Measurements from ENCODE around the gene PCSK6.
A peak's percentile ranks its signal among the peaks of the same experiment; 100 is the strongest.
"Not testable (repeated sequence)": the region's sequence is repeated elsewhere in the genome, so short reads cannot be mapped to it uniquely, and the experiment has no call there.

The PCSK6 gene

DNA sequence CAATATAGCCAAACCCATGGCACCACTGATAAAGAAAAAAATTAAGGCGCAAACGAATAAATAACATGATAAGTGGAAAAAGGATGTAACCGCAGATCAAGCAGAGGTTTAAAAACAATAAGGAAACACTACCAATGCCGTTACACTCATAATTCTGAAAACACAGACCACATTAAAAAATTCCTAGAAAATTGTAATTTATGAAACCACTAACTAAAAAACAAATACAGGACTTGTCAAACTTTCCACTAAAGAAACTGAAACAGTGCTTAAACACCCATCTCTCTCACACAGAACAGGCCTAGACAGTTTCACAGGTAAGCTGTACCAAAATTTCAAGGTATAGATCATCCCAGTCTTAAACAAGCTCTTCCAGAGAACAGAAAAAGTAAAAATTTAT is 28.4 kb downstream of the PCSK6 start:
- no peak for TF ChIP-seq GATA1 (IDR thresholded peaks at IDR 0.05; ENCODE audit: low read depth, low read length)
- no peak for TF ChIP-seq POLR2A (IDR thresholded peaks at IDR 0.05; ENCODE audit: low read length)
- DNase-seq, result no peak

GRCh38 chr15:101459579-101460300 is 29.8 kb downstream of the PCSK6 start:
- TF ChIP-seq POLR2A (IDR thresholded peaks at IDR 0.05; ENCODE audit: low read length), result no peak
- TF ChIP-seq GATA1 (IDR thresholded peaks at IDR 0.05; ENCODE audit: low read depth, low read length), result no peak
- DNase-seq, result no peak

- TF ChIP-seq POLR2A (IDR thresholded peaks at IDR 0.05; ENCODE audit: low read length), result no peak
- no peak for TF ChIP-seq GATA1 (IDR thresholded peaks at IDR 0.05; ENCODE audit: low read depth, low read length)
- DNase-seq, result no peak
Measured at GRCh38 chr15:101458908-101459578, 30.5 kb downstream of the PCSK6 start.

- DNase-seq, result no peak
Measured at GRCh38 chr15:101458158-101458900, 31.2 kb downstream of the PCSK6 start.

GRCh38 chr15:101457696-101458095 is 31.8 kb downstream of the PCSK6 start:
- no peak for DNase-seq
- no peak for TF ChIP-seq POLR2A (IDR thresholded peaks at IDR 0.05; ENCODE audit: low read length)
- TF ChIP-seq GATA1 (IDR thresholded peaks at IDR 0.05; ENCODE audit: low read depth, low read length), result no peak

More at GRCh38 chr15:101458158-101458900, 31.2 kb downstream of the PCSK6 start:
- TF ChIP-seq GATA1 (IDR thresholded peaks at IDR 0.05; ENCODE audit: low read depth, low read length), result no peak
- TF ChIP-seq POLR2A (IDR thresholded peaks at IDR 0.05; ENCODE audit: low read length), result no peak

DNA sequence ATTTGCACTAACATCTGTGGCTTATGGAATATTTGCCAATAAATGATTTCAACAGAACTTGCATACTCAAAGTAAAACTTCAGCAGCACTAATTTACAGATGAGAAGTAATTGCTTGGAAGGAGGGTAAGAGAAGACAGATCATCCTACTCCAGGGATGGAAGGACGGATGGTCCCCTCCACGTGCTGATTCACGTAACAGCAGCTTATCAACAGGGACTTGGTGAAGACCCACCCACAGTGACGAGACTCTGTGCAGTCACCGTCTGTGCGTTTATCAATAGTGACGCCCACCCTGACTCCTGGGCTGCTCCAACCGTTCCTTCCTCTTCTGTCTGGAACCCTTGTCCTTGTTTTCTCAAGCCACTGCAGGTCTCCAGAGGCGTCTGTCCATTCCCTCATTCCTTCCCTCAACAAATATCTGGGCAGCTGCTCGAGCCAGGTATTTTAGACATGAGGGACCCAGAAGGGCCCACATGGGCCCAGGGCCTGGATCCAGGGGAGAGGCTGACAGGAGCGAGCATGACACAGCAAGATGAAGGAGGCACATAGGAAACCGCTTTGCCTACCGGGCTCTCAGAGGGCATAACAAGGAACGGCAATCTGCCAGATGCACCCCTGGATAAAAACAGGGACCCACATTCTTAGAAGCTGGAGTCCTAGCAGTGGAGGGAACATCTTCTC is 33.3 kb downstream of the PCSK6 start:
- DNase-seq, result peak; percentile 96 to 97
- TF ChIP-seq GATA1 (IDR thresholded peaks at IDR 0.05; ENCODE audit: low read depth, low read length) (no peak), POLR2A (IDR thresholded peaks at IDR 0.05; ENCODE audit: low read length) (peak; percentile 83)

DNA sequence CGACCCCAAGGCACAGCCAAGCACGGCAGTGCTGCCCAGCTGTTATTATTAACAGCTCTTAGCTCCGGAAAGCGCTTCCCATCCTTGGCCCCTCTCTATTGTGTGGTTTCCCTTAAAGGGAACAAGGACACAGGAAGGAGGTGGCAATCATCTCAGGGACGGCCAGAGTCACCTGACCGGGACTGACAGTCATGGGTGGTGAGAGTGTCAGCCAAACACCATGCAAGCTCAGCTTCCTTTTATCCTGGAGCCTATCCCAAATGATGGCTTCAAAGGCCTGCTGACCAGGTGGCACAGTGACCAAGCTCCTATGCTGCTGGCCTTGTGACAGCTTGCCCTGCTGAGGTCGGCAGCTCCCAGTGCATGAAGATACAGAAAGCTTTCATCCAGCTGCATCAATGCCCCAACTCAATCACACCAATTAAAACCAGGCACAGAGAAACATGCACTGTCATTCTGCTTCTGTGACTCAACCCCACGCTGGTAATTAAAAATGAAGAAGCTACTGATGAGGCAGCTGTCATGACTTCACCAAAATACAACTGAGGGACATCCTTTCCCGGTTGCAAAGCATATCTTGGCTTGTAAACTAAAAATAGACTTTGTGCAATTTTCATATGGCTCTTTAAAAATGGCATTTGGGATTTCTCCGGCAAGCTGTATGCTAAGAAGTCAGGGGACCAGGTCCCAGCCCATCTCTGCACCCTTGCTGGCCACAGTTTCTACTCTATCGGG is 34.0 kb downstream of the PCSK6 start:
- TF ChIP-seq POLR2A (IDR thresholded peaks at IDR 0.05; ENCODE audit: low read length) (no peak), GATA1 (IDR thresholded peaks at IDR 0.05; ENCODE audit: low read depth, low read length) (no peak)
- DNase-seq, result peak; percentile 88 to 94

DNA sequence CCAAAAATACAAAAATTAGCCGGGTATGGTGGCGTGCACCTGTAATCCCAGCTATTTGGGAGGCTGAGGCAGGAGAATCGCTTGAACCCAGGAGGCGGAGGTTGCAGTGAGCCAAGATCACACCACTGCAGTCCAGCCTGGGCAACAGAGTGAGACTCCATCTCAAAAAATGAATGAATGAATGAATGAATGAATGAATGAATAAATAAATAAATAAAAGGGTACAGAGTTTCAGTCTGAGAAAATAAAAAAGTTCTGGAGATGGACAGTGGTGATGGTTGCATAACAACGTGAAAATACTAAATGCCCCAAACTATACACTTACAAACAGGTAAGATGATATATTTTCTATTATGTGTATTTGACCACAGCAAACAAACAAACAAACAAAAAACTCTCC is 34.7 kb downstream of the PCSK6 start:
- DNase-seq, result not testable (repeated sequence)

GRCh38 chr15:101454365-101454764 is 35.1 kb downstream of the PCSK6 start:
- TF ChIP-seq GATA1 (IDR thresholded peaks at IDR 0.05; ENCODE audit: low read depth, low read length), result no peak
- TF ChIP-seq POLR2A (IDR thresholded peaks at IDR 0.05; ENCODE audit: low read length), result no peak
- no peak for DNase-seq

DNA sequence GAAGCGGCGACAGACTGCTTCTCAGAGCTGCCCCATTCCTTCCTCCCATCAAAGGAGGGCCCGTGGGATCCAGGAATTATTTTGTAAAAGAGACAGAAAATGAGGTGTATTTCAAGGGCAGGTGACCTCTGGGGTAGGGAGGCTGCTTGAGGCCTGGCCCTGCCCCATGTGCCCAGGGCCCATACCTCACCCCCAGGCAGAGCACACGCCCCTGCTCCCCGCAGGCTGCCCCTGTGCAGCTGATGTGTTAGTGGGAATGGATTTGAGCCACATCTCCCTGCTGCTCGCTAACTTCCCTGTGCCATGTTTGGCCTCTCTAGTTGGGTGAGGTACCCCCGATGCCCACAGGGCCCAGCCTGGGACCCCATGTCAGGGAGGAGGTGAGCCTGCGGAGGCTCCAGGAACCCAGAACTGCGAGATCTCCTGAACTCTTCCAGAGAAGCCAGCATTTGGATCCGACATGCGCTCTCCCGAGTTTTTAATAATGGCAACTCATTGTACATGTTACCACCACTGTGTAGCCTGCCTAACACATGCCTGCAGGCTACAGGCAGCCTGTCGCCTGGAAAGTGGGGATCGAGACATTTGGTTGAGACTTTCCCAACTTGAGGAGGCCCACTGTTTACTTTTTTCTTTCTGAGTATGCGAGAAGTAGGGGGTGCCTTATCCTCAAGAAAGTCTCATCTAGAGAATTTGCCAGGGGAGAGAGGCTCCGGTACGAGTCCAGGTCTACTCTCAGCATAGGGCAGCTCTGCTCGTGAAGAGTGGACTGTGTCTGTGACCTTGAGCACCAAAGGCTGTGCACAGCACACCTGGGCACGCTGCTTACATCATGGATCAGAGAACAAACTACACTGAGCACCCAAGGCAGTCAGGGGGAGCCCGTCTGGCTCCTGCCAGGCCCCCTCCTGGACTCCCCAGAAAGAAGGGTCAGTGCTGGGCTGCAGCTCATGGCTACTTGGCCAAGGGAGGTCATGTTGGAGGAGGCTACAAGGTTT is 36.1 kb downstream of the PCSK6 start:
- no peak for DNase-seq
- TF ChIP-seq GATA1 (IDR thresholded peaks at IDR 0.05; ENCODE audit: low read depth, low read length), result no peak
- TF ChIP-seq POLR2A (IDR thresholded peaks at IDR 0.05; ENCODE audit: low read length), result no peak

DNA sequence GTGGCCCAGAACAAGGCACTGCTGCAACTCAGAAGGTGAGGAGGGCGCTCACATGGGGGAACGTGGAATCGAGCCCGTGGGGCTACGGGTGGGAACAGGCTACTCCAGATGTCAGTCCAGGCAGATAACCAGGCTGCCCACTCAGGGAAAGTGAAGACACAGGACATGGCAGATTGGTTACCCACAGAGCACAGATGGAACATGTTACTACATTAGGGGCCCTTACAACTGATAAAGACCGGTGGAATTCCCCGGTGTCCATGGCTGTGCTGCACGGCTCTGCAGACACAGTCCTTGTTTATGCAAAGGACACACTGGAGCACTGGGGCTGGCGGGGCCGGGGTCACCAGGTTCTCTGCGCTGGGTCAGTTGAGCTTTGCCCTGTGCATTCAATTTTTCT is 36.9 kb downstream of the PCSK6 start:
- no peak for TF ChIP-seq POLR2A (IDR thresholded peaks at IDR 0.05; ENCODE audit: low read length)
- TF ChIP-seq GATA1 (IDR thresholded peaks at IDR 0.05; ENCODE audit: low read depth, low read length), result no peak
- peak; percentile 70 for DNase-seq

- TF ChIP-seq POLR2A (IDR thresholded peaks at IDR 0.05; ENCODE audit: low read length) (no peak), GATA1 (IDR thresholded peaks at IDR 0.05; ENCODE audit: low read depth, low read length) (no peak)
- peak in 1 of 2 experiments; percentile 45 for DNase-seq
Measured at GRCh38 chr15:101451846-101452245, 37.7 kb downstream of the PCSK6 start.

All from erythroblast (primary cell).